A172 (cell line): Measurements from ENCODE around the gene VPS4A. TPM values are rescaled to one million over a fixed set of nuclear protein-coding genes. Genes with fewer than 3 reads are reported as not detected.
A peak's percentile ranks its signal among the peaks of the same experiment; 100 is the strongest.
"Not testable (repeated sequence)": the region's sequence is repeated elsewhere in the genome, so short reads cannot be mapped to it uniquely, and the experiment has no call there.

Source experiments
- DNase-seq: peaks from one replicate; pipeline ENCODE4 v3.0.0-alpha.2; 2015; ENCODE audit warnings: low spot score
- total RNA-seq: library from RNA; depleted of rRNA; stranded (reverse); fragments of >200 nt; shearing (Covaris generic); gene quantifications from 2 replicates; pipeline ENCODE4 v1.2.3, GENCODE V29; 2014

VPS4A gene
- total RNA-seq, 1 experiment from 2014 or later, result 59.3 TPM

DNA sequence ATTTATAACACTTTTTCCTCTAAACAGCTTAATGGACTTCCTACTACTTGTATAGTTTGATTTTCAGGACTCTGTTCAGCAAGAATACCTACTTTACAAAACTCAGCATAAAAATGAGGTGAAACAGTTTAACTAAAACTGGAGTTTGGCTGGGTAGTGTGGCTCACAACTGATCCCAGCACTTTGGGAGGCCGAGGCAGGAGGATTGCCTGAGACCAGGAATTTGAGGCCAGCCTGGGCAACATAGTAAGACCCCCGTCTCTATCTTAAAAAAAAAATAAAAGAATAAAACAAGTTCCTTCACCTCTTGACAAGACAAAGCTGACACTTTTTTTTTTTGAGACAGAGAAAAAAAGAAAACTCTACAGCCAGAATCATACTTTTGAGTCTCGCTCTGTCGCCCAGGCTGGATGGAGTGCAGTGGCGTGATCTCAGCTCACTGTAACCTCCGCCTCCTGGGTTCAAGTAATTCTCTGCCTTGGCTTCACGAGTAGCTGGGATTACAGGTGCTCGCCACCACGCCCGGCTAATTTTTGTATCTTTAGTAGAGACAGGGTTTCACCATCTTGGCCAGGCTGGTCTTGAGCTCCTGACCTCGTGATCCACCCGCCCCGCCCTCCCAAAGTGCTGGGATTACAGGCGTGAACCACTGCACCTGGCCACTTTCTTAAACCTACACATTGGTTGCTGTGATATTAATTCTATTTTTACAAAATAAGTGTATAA lies 16.6 kb downstream of the VPS4A start:
- DNase-seq, result no peak

DNA sequence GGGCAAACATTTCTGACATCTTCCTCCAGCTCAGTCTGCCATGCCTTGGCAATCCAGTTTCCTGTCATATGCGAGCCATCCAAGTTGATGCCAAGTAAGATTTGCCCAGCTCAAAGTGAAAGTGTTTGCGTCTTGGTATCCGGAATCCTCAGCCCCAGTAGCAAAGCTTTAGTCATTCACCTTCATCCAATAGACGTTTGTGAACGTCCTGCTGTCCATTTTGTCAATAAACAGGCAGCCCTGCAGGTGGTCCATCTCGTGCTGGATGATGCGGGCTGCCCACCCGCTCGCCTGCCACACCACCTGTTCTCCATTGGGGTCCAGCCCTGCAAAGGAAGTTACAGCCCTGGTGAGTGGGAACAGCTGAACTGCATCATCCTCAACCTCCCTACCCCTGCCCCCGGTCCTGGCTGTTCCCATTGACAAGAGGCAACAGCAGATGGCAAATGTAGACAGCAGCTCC lies 17.7 kb downstream of the VPS4A start:
- DNase-seq, result peak; percentile 55

GRCh38 chr16:69329369-69330285 lies 18.5 kb downstream of the VPS4A start:
- no peak for DNase-seq

DNA sequence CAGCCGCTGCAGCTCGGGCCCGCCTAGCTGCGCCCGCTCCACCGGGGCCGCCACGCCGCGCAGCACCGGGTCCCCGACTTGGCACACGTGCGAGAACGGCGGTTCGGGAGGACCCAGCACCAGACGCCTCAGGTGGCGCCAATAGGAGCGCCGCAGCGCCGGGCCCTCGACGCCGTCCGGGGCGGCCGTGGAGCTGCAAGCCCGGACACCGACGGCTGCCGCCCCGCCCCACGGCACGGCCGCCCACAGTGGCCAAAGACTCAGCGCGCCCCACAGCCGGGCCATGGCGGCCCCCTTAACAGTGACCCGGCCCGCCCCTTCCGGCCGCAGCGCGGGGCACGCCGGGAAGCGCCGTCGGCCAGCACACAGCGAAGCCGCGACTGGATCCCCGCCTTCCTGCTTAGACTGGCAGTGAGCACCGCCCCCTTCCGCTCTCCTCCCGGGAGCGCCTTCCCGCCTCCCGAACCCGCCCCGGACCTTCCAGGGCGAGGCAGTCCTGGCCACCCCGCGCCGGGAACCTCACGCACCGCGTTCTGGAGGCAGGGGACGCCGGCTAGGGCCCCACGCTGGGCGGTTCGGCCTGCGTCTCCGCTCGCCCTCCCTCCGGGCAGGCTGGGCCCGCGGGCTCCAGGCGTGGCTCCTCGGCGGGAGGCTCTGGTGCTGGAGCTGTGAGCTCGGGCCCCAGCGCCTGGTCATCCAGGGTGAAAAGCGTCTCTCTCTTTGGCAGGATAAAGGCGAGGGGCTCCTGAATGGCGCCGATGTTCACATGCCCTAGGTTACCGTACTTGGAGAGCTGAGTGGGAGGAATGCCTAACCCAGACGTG lies 19.3 kb downstream of the VPS4A start, which contains the start of gene PDF:
Gene PDF (minus strand): TSS at position 303 of the 824 bp plus-strand sequence. CDS start 18 bp downstream, at position 285.
- peak; percentile 92 for DNase-seq

GRCh38 chr16:69334696-69335095 lies 23.5 kb downstream of the VPS4A start:
- DNase-seq, result no peak

DNA sequence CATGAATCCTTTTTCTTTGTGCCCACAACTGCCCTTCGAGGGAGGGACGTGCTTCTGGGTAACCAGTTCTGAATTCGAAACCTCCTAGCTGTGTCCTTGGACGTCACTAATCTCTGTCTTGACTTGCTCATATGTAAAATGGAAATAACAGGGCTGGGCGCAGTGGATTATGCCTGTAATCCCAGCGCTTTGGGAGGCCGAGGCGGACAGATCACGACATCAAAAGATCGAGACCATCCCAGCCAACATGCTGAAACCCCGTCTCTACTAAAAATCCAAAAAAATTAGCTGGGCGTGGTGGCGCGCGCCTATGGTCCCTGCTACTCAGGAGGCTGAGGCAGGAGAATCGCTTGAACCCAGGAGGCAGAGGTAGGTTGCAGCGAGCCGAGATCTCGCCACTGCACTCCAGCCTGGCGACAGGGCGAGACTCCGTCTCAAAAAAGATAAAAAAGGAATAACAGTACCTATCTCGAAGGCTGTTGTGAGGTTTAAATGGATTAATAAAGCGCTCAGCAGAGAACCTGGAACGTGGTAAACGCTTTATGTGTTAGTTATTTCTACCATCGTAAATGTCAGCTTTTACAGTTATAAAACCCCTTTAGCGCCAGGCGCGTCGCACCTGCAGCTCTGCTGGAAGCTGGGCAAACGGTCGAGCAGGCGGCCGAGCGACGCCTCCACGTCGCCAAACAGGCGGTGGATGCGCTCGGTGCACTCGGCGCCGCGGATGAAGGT lies 27.6 kb downstream of the VPS4A start:
- no peak for DNase-seq

DNA sequence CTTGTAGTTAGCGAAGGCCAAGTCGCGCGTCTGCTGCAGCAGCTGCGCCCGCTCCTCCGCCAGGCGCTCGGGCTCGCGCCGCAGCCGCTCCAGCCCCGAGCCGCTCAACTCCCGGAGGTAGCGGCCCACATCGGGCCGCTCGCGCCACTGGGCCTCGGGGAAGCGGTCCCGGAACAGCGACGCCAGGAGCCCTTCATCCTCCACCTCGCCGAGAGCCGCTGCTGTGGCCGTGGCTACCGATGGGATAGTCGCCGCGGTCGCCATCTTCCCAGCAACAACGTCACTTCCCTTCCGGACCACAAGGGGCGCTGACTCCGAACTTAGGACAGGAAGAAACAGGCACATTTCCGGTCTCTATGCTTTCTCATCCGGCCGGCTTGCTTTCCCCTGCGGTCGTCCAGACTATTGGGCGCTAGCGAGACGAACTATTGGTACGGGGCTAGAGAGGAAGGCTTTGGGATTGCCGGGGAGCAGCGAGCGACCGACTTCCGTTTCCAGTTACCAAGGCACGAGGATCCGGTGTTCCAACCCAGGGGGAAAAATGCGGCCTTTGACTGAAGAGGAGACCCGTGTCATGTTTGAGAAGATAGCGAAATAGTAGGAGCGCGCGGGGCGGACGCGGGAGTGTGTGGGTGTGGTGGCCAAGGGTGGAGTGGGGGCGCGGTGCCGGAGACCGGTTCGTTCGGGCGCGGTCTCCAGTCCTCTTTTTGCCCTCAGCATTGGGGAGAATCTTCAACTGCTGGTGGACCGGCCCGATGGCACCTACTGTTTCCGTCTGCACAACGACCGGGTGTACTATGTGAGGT lies 28.3 kb downstream of the VPS4A start, which contains the start of the genes COG8 and NIP7:
Gene COG8 (minus strand): TSS at position 276 of the 806 bp plus-strand sequence. CDS start 12 bp downstream, at position 264.
Gene NIP7 (plus strand): TSS at position 484 of the 806 bp plus-strand sequence. CDS start 58 bp downstream, at position 542.
- peak; percentile 98 for DNase-seq

DNA sequence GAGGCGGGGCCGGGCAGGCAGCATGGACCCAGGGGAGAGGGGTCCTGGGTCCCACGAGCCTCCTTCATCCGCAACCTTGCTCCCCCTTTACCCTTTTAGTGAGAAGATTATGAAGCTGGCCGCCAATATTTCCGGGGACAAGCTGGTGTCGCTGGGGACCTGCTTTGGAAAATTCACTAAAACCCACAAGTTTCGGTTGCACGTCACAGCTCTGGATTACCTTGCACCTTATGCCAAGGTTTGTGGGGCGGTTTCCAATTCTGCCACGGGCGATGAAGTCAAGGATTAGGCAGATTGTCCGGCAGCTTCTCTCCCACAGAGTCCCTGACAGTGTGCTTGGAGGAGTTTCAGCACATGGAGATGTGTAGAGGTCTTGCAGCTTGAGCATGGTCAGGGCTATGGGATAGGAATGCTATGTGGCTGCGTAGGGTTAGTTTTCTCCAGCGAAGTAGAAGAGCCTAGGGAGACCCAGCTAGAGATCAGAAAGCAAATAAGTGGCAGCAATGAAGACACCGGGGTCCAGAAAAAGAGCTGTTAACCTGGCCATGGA lies 29.0 kb downstream of the VPS4A start:
- DNase-seq, result no peak

DNA sequence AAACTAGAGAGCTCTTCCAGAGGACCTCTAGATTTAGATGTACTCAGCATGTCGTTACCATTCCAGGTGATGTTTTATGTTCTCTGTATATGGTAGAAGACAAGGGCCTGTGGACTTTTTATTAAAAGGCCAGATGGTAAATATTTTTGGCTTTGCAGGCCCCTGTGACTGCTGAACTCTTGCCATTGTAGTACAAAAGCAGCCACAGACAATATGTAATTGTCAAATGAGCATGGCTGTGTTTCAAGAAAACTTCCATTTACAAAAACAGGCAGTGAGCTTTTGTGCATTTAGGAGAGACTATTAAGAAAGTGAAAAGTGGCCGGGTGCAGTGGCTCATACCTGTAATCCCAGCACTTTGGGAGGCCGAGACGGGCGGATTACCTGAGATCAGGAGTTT lies 33.0 kb downstream of the VPS4A start:
- DNase-seq, result no peak

DNA sequence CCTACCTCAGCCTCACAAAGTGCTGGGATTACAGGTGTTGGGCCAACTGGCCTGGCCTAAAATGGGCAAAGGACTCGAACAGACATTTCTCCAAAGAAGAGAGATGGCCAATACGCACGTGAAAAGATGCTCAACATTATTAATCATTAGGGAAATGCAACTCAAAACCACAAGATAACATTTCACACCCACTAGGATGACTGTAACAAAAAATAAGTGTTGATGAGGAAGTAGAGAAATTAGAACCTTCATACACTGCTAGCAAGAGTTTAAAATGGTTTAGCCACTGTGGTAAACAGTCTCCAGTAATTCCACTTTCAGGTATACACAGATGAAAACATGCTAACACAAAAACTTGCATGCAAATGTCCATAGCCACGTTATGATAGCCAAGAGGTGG lies 34.8 kb downstream of the VPS4A start:
- DNase-seq, result no peak

GRCh38 chr16:69346683-69347082 lies 35.5 kb downstream of the VPS4A start:
- DNase-seq, result no peak

DNA sequence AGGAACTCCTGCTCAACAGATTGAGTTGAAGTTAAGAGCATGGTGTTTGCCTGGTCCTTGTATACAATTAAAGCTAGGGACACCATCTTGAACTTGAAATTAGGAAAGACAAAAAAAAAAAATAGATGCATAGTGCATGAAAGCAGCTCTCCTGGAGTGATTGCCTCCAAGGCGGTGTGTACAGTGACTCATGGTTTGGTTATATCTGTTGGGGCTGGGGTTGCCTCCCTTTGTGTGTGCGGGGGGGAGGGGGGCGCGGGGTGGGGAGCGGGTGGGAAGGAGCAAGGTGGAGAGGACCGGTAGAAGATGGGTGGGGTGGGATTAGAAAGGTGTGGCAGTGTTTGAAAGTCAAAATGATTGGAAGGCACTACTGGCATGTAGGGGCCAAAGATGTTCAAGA lies 37.1 kb downstream of the VPS4A start:
- no peak for DNase-seq

DNA sequence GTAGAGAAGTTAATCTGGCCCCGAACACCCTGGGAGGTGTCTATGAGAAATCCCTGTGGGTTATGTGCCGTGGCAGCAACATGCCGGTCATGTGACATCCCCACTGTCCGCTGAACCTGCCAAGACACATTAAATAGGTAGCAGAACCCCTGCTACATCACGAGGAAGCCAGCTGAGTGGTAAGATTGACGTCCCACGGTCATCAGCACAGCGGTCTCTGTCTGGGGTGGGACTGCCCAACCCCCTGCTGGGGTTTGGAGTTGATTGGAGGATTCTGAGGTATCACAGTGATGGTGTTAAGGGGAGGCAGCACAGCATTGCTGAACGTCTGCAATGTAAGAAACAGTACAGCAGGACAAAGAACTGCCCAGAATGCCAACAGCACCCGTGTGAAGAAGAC lies 38.4 kb downstream of the VPS4A start:
- no peak for DNase-seq

GRCh38 chr16:69350536-69351133 lies 39.5 kb downstream of the VPS4A start:
- DNase-seq, result no peak

- no peak for DNase-seq
Observed at GRCh38 chr16:69351309-69352027, 40.3 kb downstream of the VPS4A start, which contains the start of gene TMED6. Gene TMED6, minus strand, starts transcription at chr16:69351786. Its CDS starts 33 bp downstream, at chr16:69351753.

DNA sequence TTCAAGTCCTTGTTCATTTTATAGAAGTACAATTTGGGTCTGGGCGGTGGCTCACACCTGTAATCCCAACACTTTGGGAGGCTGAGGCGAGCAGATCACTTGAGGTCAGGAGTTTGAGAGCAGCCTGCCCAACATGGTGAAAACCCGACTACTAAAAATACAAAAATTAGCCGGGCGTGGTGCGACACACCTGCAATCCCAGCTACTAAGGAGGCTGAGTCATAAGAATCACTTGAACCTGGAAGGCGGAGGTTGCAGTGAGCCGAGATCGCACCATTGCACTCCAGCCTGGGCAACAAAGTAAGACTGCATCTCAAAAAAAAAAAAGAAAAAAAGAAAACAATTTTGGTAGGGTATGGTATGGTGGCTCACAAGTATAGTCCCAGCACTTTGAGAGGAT lies 48.9 kb downstream of the VPS4A start:
- not testable (repeated sequence) for DNase-seq

GRCh38 chr16:69363281-69363717 lies 52.1 kb downstream of the VPS4A start:
- DNase-seq, result no peak

- no peak for DNase-seq
Observed at GRCh38 chr16:69364088-69364487, 52.9 kb downstream of the VPS4A start.
